Neural cell (in vitro differentiated cells): ENCODE results near the gene ATP2A1. TPM values are rescaled to one million over a fixed set of nuclear protein-coding genes. Genes with fewer than 3 reads are reported as not detected.

Source experiments
- H2AFZ ChIP-seq: fragments of 200-600, 300-800 bp; sonication (generic), shearing (Covaris generic); 2 replicates; pipeline ENCODE4 v1.6.0; 2014; ENCODE audit warnings: low read depth, mild to moderate bottlenecking, antibody characterized with exemption, low read length, moderate library complexity
- H3F3A ChIP-seq: fragments of 200-600 bp; shearing (Covaris generic); 2 replicates; pipeline ENCODE4 v1.6.1; 2016; ENCODE audit warnings: mild to moderate bottlenecking, moderate library complexity, mixed read lengths, antibody characterized with exemption, low read length; ENCODE audit not compliant: insufficient read depth, poor library complexity, severe bottlenecking
- H3K27ac ChIP-seq: fragments of 200-600, 300-800 bp; sonication (generic), shearing (Covaris generic); 2 replicates; pipeline ENCODE4 v1.5.1; 2014; ENCODE audit warnings: mild to moderate bottlenecking, low read length, moderate library complexity
- H3K27me3 ChIP-seq: fragments of 300-800, 200-600 bp; sonication (generic), shearing (Covaris generic); 2 replicates; pipeline ENCODE4 v1.6.0; 2014; ENCODE audit warnings: mild to moderate bottlenecking, low read depth, low read length, moderate library complexity; ENCODE audit not compliant: insufficient read depth
- H3K36me3 ChIP-seq: fragments of 300-800, 200-600 bp; sonication (generic), shearing (Covaris generic); 2 replicates; pipeline ENCODE4 v1.5.1; 2014; ENCODE audit warnings: mild to moderate bottlenecking, antibody characterized with exemption, low read length, moderate library complexity; ENCODE audit not compliant: insufficient read depth
- H3K4me2 ChIP-seq: fragments of 300-800, 200-600 bp; sonication (generic), shearing (Covaris generic); 2 replicates; pipeline ENCODE4 v1.6.0; 2014; ENCODE audit warnings: mild to moderate bottlenecking, low read length
- H3K4me3 ChIP-seq: fragments of 300-800, 200-600 bp; sonication (generic), shearing (Covaris generic); 2 replicates; pipeline ENCODE4 v1.5.1; 2014; ENCODE audit warnings: mild to moderate bottlenecking, low read length, moderate library complexity
- H3K79me2 ChIP-seq: fragments of 200-600 bp; shearing (Covaris generic); replicated peaks from 2 replicates; pipeline ENCODE4 v1.6.0; 2014; ENCODE audit warnings: mild to moderate bottlenecking, low read length, moderate library complexity; ENCODE audit not compliant: insufficient read depth
- H3K9ac ChIP-seq: fragments of 300-800, 200-600 bp; sonication (generic), shearing (Covaris generic); 2 replicates; pipeline ENCODE4 v1.6.1; 2016; ENCODE audit warnings: mild to moderate bottlenecking, low read length, mixed read lengths
- H3K9me2 ChIP-seq: fragments of 200-600 bp; shearing (Covaris generic); 2 replicates; pipeline ENCODE4 v1.6.1; 2016; ENCODE audit warnings: mild to moderate bottlenecking, low read length, mixed read lengths; ENCODE audit not compliant: insufficient read depth
- H3K9me3 ChIP-seq: fragments of 200-600, 300-800 bp; sonication (generic), shearing (Covaris generic); 2 replicates; pipeline ENCODE4 v1.6.1; 2016; ENCODE audit warnings: mild to moderate bottlenecking, mixed run types, low read length, moderate library complexity, mixed read lengths
- H4K20me1 ChIP-seq: fragments of 200-600 bp; shearing (Covaris generic); 2 replicates; pipeline ENCODE4 v1.6.1; 2016; ENCODE audit warnings: mild to moderate bottlenecking, mixed run types; ENCODE audit not compliant: insufficient read depth
- EP300 ChIP-seq: fragments of 450-650 bp; conservative IDR thresholded peaks from 2 replicates; pipeline ENCODE4 v1.6.1; 2014; ENCODE audit warnings: antibody characterized with exemption, mild to moderate bottlenecking, moderate library complexity; ENCODE audit not compliant: poor library complexity, severe bottlenecking
- EZH2 ChIP-seq: fragments of 200-600, 300-800 bp; shearing (Covaris generic), sonication (generic); IDR thresholded peaks from 2 replicates; pipeline ENCODE4 v1.6.1; 2014; ENCODE audit warnings: antibody characterized with exemption, low read length, borderline replicate concordance, mild to moderate bottlenecking; ENCODE audit not compliant: insufficient read depth, poor library complexity, severe bottlenecking
- MXI1 ChIP-seq: fragments of 450-650 bp; conservative IDR thresholded peaks from 2 replicates; pipeline ENCODE4 v1.6.1; 2014; ENCODE audit warnings: antibody characterized with exemption, mild to moderate bottlenecking; ENCODE audit not compliant: poor library complexity, severe bottlenecking
- POLR2AphosphoS5 ChIP-seq: IDR thresholded peaks from 2 replicates; pipeline ENCODE4 v1.6.1; 2012
- RAD21 ChIP-seq: fragments of 450-650 bp; conservative IDR thresholded peaks from 2 replicates; pipeline ENCODE4 v1.6.1; 2014; ENCODE audit warnings: antibody characterized with exemption, mild to moderate bottlenecking, moderate library complexity
- SMC3 ChIP-seq: fragments of 450-650 bp; conservative IDR thresholded peaks from 2 replicates; pipeline ENCODE4 v1.6.1; 2014; ENCODE audit warnings: antibody characterized with exemption, mild to moderate bottlenecking, moderate library complexity; ENCODE audit not compliant: poor library complexity
- TAF1 ChIP-seq: IDR thresholded peaks from 2 replicates; pipeline ENCODE4 v1.6.1; 2012; ENCODE audit warnings: low read depth
- polyA plus RNA-seq: library from polyadenylated mRNA; depleted of rRNA; stranded (reverse); fragments of >200 nt; gene quantifications from 2 replicates; pipeline ENCODE4 v1.2.3, GENCODE V29; 2014
- TF ChIP-seq, protein P1 (sequence below): fragments of 450-650 bp; IDR thresholded peaks from 2 replicates; pipeline ENCODE4 v1.5.1; 2014; ENCODE audit warnings: antibody characterized with exemption, mild to moderate bottlenecking, moderate library complexity; ENCODE audit not compliant: poor library complexity, severe bottlenecking
- TF ChIP-seq, protein P2 (sequence below): IDR thresholded peaks from 2 replicates; pipeline ENCODE4 v1.6.1; 2012; ENCODE audit warnings: borderline replicate concordance

The ATP2A1 gene
- polyA plus RNA-seq, 1 donor from 2014 or later: 0.06 TPM

DNA sequence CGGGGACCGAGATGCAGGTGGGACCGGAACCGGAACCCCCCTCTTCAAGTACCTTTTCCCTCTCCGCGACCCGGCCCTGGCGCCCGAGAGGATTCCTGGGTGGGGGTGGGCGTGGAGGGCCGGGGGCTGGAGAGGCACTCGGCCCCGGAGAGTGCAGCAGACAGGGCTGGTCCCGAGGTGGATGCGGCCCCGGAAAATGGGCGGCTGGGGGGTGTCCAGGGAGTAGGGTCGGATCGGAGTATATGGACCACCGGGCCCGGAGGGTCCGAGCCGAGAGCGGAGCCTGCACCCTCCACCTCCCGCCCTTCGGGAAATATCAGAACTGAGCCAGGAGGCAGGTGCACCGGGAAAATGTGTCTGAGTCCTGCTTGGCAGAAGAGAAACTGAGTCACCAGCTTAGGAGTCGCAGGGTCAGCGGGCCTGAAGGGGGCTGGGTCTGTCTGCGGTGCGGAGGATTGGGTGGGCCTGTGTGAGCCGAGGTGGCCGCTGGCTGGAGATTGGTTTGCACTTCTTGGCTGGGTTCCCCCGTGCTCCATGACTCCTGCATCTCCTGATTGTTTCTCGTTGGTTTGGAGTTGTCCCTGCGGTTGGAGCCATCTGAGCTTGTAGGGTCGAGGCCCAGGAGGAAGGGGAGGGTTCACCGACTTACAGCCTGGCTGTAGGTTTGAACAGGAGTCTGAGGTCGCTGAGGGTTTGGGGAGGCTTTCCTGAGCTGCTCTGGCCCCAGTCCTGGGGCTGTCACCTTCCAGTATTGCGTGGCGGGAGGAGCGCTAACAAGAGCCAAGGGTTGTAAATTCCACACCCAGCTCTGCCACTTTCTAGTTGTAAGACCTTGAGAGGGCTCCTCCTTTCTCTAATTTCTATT is 14.1 kb upstream of the ATP2A1 start:
- Histone ChIP-seq H3K79me2 (peaks cover 18% of the 10 kb centered on the region), H3K4me2 (peak overlapping the region; percentile 79), H3F3A (no peaks in the 10 kb centered on the region), H3K27ac (peak overlapping the region; percentile 94), H3K4me3 (peak overlapping the region; percentile 76), H3K9me2 (no peaks in the 10 kb centered on the region), H3K27me3 (no peaks in the 10 kb centered on the region), H3K9me3 (no peaks in the 10 kb centered on the region), H4K20me1 (no peaks in the 10 kb centered on the region), H2AFZ (peak overlapping the region; percentile 73), H3K36me3 (no peaks in the 10 kb centered on the region), H3K9ac (peak overlapping the region; percentile 93)
- TF ChIP-seq RAD21: no peak
- TF ChIP-seq, protein P1, sequence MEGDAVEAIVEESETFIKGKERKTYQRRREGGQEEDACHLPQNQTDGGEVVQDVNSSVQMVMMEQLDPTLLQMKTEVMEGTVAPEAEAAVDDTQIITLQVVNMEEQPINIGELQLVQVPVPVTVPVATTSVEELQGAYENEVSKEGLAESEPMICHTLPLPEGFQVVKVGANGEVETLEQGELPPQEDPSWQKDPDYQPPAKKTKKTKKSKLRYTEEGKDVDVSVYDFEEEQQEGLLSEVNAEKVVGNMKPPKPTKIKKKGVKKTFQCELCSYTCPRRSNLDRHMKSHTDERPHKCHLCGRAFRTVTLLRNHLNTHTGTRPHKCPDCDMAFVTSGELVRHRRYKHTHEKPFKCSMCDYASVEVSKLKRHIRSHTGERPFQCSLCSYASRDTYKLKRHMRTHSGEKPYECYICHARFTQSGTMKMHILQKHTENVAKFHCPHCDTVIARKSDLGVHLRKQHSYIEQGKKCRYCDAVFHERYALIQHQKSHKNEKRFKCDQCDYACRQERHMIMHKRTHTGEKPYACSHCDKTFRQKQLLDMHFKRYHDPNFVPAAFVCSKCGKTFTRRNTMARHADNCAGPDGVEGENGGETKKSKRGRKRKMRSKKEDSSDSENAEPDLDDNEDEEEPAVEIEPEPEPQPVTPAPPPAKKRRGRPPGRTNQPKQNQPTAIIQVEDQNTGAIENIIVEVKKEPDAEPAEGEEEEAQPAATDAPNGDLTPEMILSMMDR: no peak
- TF ChIP-seq EZH2: no peak
- no peak for TF ChIP-seq MXI1
- no peak for TF ChIP-seq TAF1
- no peak for TF ChIP-seq EP300
- TF ChIP-seq, protein P2, sequence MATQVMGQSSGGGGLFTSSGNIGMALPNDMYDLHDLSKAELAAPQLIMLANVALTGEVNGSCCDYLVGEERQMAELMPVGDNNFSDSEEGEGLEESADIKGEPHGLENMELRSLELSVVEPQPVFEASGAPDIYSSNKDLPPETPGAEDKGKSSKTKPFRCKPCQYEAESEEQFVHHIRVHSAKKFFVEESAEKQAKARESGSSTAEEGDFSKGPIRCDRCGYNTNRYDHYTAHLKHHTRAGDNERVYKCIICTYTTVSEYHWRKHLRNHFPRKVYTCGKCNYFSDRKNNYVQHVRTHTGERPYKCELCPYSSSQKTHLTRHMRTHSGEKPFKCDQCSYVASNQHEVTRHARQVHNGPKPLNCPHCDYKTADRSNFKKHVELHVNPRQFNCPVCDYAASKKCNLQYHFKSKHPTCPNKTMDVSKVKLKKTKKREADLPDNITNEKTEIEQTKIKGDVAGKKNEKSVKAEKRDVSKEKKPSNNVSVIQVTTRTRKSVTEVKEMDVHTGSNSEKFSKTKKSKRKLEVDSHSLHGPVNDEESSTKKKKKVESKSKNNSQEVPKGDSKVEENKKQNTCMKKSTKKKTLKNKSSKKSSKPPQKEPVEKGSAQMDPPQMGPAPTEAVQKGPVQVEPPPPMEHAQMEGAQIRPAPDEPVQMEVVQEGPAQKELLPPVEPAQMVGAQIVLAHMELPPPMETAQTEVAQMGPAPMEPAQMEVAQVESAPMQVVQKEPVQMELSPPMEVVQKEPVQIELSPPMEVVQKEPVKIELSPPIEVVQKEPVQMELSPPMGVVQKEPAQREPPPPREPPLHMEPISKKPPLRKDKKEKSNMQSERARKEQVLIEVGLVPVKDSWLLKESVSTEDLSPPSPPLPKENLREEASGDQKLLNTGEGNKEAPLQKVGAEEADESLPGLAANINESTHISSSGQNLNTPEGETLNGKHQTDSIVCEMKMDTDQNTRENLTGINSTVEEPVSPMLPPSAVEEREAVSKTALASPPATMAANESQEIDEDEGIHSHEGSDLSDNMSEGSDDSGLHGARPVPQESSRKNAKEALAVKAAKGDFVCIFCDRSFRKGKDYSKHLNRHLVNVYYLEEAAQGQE: no peak
- TF ChIP-seq SMC3: no peak

DNA sequence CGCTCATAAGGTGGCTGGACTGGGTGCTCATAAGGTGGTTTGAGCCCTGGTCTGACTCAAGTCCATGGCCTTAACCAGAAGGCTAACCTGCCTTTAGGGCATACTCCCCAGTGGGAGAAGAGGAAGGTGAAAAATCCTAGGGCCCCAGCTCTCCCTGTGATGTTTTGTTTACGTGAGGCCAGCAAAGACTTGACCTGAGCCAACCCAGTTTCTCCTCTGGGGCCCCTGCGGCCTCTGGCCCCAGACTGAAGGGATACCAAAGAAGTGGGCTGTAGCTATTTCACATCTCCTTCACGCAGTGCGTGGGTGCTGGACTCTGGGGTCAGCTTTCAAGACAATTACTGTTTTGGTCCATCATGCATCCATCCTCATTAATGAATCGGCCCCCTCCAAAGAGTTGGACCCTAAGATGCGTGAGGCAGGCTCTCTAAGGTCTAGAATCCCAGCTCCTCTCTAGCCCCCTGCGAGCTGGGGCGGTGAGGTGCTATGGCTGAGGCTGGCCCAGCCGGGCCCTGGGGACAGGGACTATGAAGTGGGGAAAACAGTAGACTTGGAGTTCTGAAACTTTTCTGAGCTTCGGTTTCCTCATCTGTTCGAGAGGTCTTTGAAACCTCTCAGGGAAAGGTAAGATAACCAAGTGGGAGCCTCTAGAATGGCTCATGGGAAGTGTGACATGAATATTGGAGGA is 13.1 kb upstream of the ATP2A1 start:
- Histone ChIP-seq H3K4me2 (peak overlapping the region; percentile 79), H3K4me3 (peak overlapping the region; percentile 76), H3K27ac (no peak overlapping the region), H2AFZ (no peak overlapping the region), H3K9me2 (no peaks in the 10 kb centered on the region), H3F3A (no peaks in the 10 kb centered on the region), H3K27me3 (no peaks in the 10 kb centered on the region), H3K9ac (peak overlapping the region; percentile 93), H3K9me3 (no peaks in the 10 kb centered on the region), H3K79me2 (peaks cover 18% of the 10 kb centered on the region), H4K20me1 (no peaks in the 10 kb centered on the region), H3K36me3 (peaks cover 5% of the 10 kb centered on the region)
- TF ChIP-seq EZH2 (no peak), MXI1 (no peak), TAF1 (no peak), POLR2AphosphoS5 (no peak), SMC3 (no peak), RAD21 (no peak), EP300 (no peak)
- TF ChIP-seq, protein P1: no peak
- TF ChIP-seq, protein P2: no peak
